CD4-positive, alpha-beta T cell (primary cell): ENCODE data around the gene TMEM272. TPM values are rescaled to one million over a fixed set of nuclear protein-coding genes. Genes with fewer than 3 reads are reported as not detected.

Source experiments
- ATAC-seq: fragments of 200-7000 bp; cut with Tn5 transposase; one replicate; pipeline ENCODE4 v1.10.0; 2022; ENCODE audit warnings: mild to moderate bottlenecking; ENCODE audit not compliant: poor library complexity
- CTCF ChIA-PET: fragments of 350-600 bp; sonication (Branson Sonifier 250); formaldehyde crosslinking; loops from one replicate; lab custom pipeline; 2021; ENCODE audit warnings: antibody characterized with exemption, inconsistent platforms; lab: Charles Lee
- POLR2A ChIA-PET: fragments of 350-600 bp; sonication (Branson Sonifier 250); formaldehyde crosslinking; loops from one replicate; lab custom pipeline; 2021; ENCODE audit warnings: antibody characterized with exemption, inconsistent platforms; lab: Charles Lee
- DNase-seq, 14 experiments: peaks; one replicate each; pipeline ENCODE4 v3.0.0-alpha.2; 2013 to 2020; ENCODE audit warnings: mixed read lengths in 2 of 14
- H3K27ac ChIP-seq, 2 donors: one replicate each; pipeline versions ENCODE4 v1.5.1 to v1.7.0; 2013; ENCODE audit warnings: low read length in 2 of 2, low read depth in 1 of 2, mild to moderate bottlenecking in 1 of 2
- H3K27me3 ChIP-seq, 2 experiments: 1 replicate in 1 of 2; 2 replicates in 1 of 2; pipeline versions ENCODE4 v1.6.1 to v1.7.0; 2013; ENCODE audit warnings: low read length in 2 of 2, control low read depth in 1 of 2, mild to moderate bottlenecking in 1 of 2, moderate library complexity in 1 of 2; ENCODE audit not compliant: insufficient read depth in 2 of 2, control insufficient read depth in 1 of 2
- H3K36me3 ChIP-seq: one replicate; pipeline ENCODE4 v1.6.1; 2013; ENCODE audit warnings: low read length, control low read depth; ENCODE audit not compliant: insufficient read depth
- H3K4me1 ChIP-seq: one replicate; pipeline ENCODE4 v1.6.1; 2013; ENCODE audit warnings: low read length, control low read depth; ENCODE audit not compliant: insufficient read depth
- H3K4me3 ChIP-seq: one replicate; pipeline ENCODE4 v1.5.1; 2013; ENCODE audit warnings: mild to moderate bottlenecking, low read length, moderate library complexity
- H3K9me3 ChIP-seq, 2 experiments: 1 replicate in 1 of 2; 2 replicates in 1 of 2; pipeline versions ENCODE4 v1.6.1 to v1.7.0; 2013; ENCODE audit warnings: low read length in 2 of 2, mild to moderate bottlenecking in 2 of 2, control low read depth in 1 of 2, moderate library complexity in 1 of 2; ENCODE audit not compliant: control insufficient read depth in 1 of 2, insufficient read depth in 1 of 2
- H3K27ac Mint-ChIP-seq: one replicate; pipeline ENCODE4 v1.8.0; 2020; ENCODE audit warnings: mixed read lengths
- H3K27me3 Mint-ChIP-seq: one replicate; pipeline ENCODE4 v1.8.0; 2021; ENCODE audit warnings: mixed read lengths
- H3K36me3 Mint-ChIP-seq: one replicate; pipeline ENCODE4 v1.8.0; 2021; ENCODE audit warnings: low read depth, mixed read lengths
- H3K4me1 Mint-ChIP-seq: one replicate; pipeline ENCODE4 v1.8.0; 2021; ENCODE audit warnings: low read depth, mixed read lengths
- H3K4me3 Mint-ChIP-seq: one replicate; pipeline ENCODE4 v1.8.0; 2020; ENCODE audit warnings: mild to moderate bottlenecking, mixed read lengths
- H3K9me3 Mint-ChIP-seq: one replicate; pipeline ENCODE4 v1.8.0; 2020; ENCODE audit warnings: mixed read lengths
- CTCF ChIP-seq: fragments of 200-600 bp; IDR thresholded peaks from one replicate; pipeline ENCODE4 v1.8.0; 2022; ENCODE audit warnings: antibody characterized with exemption, mild to moderate bottlenecking
- intact Hi-C, 2 experiments: fragments of 100-400 bp; cut with DNase I in 1 of 2; cut with micrococcal nuclease in 1 of 2; formaldehyde crosslinking; loops; one replicate each; pipeline versions ENCODE4 v1.15.1 to v1.9.0; 2023 to 2025; cut with DNase I, micrococcal nuclease
- total RNA-seq, 174 experiments: library from RNA in 2 of 174; stranded (reverse) in 2 of 174; gene quantifications; one replicate each; pipeline ENCODE4 v1.2.3 and lab custom pipeline; 2021 to 2026

TMEM272 gene
- total RNA-seq, 2 experiments from 2014 or later = 2.7 to 2.8 TPM

- H3K36me3 ChIP-seq = peaks cover 39% of the 10 kb centered on the region
- DNase-seq (no peak), ATAC-seq (no peak)
- Mint-ChIP-seq H3K36me3 (peaks cover 55% of the 10 kb centered on the region), H3K4me1 (peaks cover 14% of the 10 kb centered on the region), H3K27ac (peak overlapping the region; percentile 17), H3K4me3 (no peak overlapping the region), H3K9me3 (no peaks in the 10 kb centered on the region), H3K27me3 (no peaks in the 10 kb centered on the region)
- no peaks in the 10 kb centered on the region for H3K9me3 ChIP-seq
- peaks cover 6% of the 10 kb centered on the region for H3K4me1 ChIP-seq
- H3K27ac ChIP-seq = no peak overlapping the region
- POLR2A ChIA-PET = no interaction called here
- no peak for TF ChIP-seq CTCF
- intact Hi-C loops = loop anchor here in 1 of 2 experiments (10.0 kb wide), 1 partner anchor 185 kb away; the partner anchor contains the start of gene WDFY2
- H3K27me3 ChIP-seq = no peaks in the 10 kb centered on the region
- CTCF ChIA-PET = no interaction called here
- H3K4me3 ChIP-seq = no peak overlapping the region
Measured at GRCh38 chr13:51769455-51770127, 75.4 kb downstream of the TMEM272 start.

- Mint-ChIP-seq H3K27me3 (no peaks in the 10 kb centered on the region), H3K27ac (no peak overlapping the region), H3K4me1 (peaks cover 20% of the 10 kb centered on the region), H3K36me3 (peaks cover 55% of the 10 kb centered on the region), H3K4me3 (no peak overlapping the region), H3K9me3 (no peaks in the 10 kb centered on the region)
- DNase-seq (no peak), ATAC-seq (no peak)
- Histone ChIP-seq H3K27me3 (no peaks in the 10 kb centered on the region), H3K4me1 (peaks cover 12% of the 10 kb centered on the region), H3K36me3 (peaks cover 39% of the 10 kb centered on the region), H3K27ac (no peak overlapping the region), H3K4me3 (no peak overlapping the region), H3K9me3 (no peaks in the 10 kb centered on the region)
- ChIA-PET CTCF (no interaction called here), POLR2A (no interaction called here)
- intact Hi-C loops = loop anchor here in 1 of 2 experiments (10.0 kb wide), 1 partner anchor 184 kb away; the partner anchor contains the start of gene WDFY2
- no peak for TF ChIP-seq CTCF
Measured at GRCh38 chr13:51768976-51769375, 76.0 kb downstream of the TMEM272 start.

- no peak overlapping the region for H3K27ac Mint-ChIP-seq
- peaks cover 55% of the 10 kb centered on the region for H3K36me3 Mint-ChIP-seq
- Histone ChIP-seq H3K27me3 (no peaks in the 10 kb centered on the region), H3K4me1 (peaks cover 16% of the 10 kb centered on the region), H3K27ac (no peak overlapping the region), H3K36me3 (peaks cover 34% of the 10 kb centered on the region), H3K9me3 (no peaks in the 10 kb centered on the region), H3K4me3 (no peak overlapping the region)
- intact Hi-C loops = loop anchor here in 1 of 2 experiments (10.0 kb wide), 1 partner anchor 184 kb away; the partner anchor contains the start of gene WDFY2
- no peak overlapping the region for H3K4me3 Mint-ChIP-seq
- ChIA-PET POLR2A (no interaction called here), CTCF (no interaction called here)
- H3K9me3 Mint-ChIP-seq = no peaks in the 10 kb centered on the region
- H3K27me3 Mint-ChIP-seq = no peaks in the 10 kb centered on the region
- peaks cover 23% of the 10 kb centered on the region for H3K4me1 Mint-ChIP-seq
- no peak for TF ChIP-seq CTCF
- DNase-seq = no peak
- ATAC-seq = no peak
Measured at GRCh38 chr13:51768378-51768921, 76.5 kb downstream of the TMEM272 start.
